ENCODE measurements around the gene SLC51B.
"Not testable (repeated sequence)": the region's sequence is repeated elsewhere in the genome, so short reads cannot be mapped to it uniquely, and the experiment has no call there.

Gene SLC51B

GRCh38 chr15:65042776-65043327 lies 2.3 kb upstream of the SLC51B start:
- DNase-seq: no peak

GRCh38 chr15:65044218-65044617 lies 969 bp upstream of the SLC51B start:
- not testable (repeated sequence) for DNase-seq

- DNase-seq: no peak
Observed at GRCh38 chr15:65048241-65048640, 3.1 kb downstream of the SLC51B start.

- peak; percentile 92 for DNase-seq
Observed at GRCh38 chr15:65049418-65049840, 4.2 kb downstream of the SLC51B start.

GRCh38 chr15:65050270-65050669 lies 5.1 kb downstream of the SLC51B start:
- DNase-seq: no peak

- DNase-seq: no peak
Observed at GRCh38 chr15:65051266-65051665, 6.1 kb downstream of the SLC51B start.

GRCh38 chr15:65052956-65053355 lies 7.8 kb downstream of the SLC51B start:
- no peak for DNase-seq

- peak; percentile 59 for DNase-seq
Observed at GRCh38 chr15:65054333-65055200, 9.4 kb downstream of the SLC51B start.

- no peak for DNase-seq
Observed at GRCh38 chr15:65055201-65055870, 10.1 kb downstream of the SLC51B start.

GRCh38 chr15:65056106-65056505 lies 10.9 kb downstream of the SLC51B start:
- no peak for DNase-seq

- DNase-seq: no peak
Observed at GRCh38 chr15:65056868-65057548, 11.8 kb downstream of the SLC51B start.

- no peak for DNase-seq
Observed at GRCh38 chr15:65057549-65057940, 12.4 kb downstream of the SLC51B start.

- DNase-seq: no peak
Observed at GRCh38 chr15:65058394-65059368, 13.5 kb downstream of the SLC51B start.

- DNase-seq: no peak
Observed at GRCh38 chr15:65059369-65059750, 14.2 kb downstream of the SLC51B start.

- DNase-seq: no peak
Observed at GRCh38 chr15:65059931-65060596, 14.9 kb downstream of the SLC51B start.

GRCh38 chr15:65060641-65061397 lies 15.6 kb downstream of the SLC51B start:
- no peak for DNase-seq

- DNase-seq: no peak
Observed at GRCh38 chr15:65062061-65062460, 16.9 kb downstream of the SLC51B start.

GRCh38 chr15:65062726-65063125 lies 17.5 kb downstream of the SLC51B start:
- no peak for DNase-seq

- no peak for DNase-seq
Observed at GRCh38 chr15:65066001-65066634, 20.9 kb downstream of the SLC51B start.

- no peak for DNase-seq
Observed at GRCh38 chr15:65066635-65067316, 21.6 kb downstream of the SLC51B start.
